Stimulated activated CD8-positive, alpha-beta memory T cell treated with anti-CD3 and anti-CD28 coated beads, Interleukin-4, amount 100 ng/mL, for 48 hours (primary cell): ENCODE data around the gene PLEKHA5.
A peak's percentile ranks its signal among the peaks of the same experiment; 100 is the strongest.
"Not testable (repeated sequence)": the region's sequence is repeated elsewhere in the genome, so short reads cannot be mapped to it uniquely, and the experiment has no call there.

Experiments
- DNase-seq: peaks from one replicate; pipeline ENCODE4 v3.0.0-alpha.2; 2020

Gene PLEKHA5

GRCh38 chr12:19129486-19130223 is at the start of gene PLEKHA5:
PLEKHA5 (plus strand) TSS chr12:19129733; CDS start chr12:19129800, 67 bp downstream.
- peak; percentile 59 for DNase-seq

- no peak for DNase-seq
Observed at GRCh38 chr12:19080918-19081317, 48.6 kb upstream of the PLEKHA5 start.

- no peak for DNase-seq
Observed at GRCh38 chr12:19082365-19082911, 47.1 kb upstream of the PLEKHA5 start.

GRCh38 chr12:19084547-19084946 is 45.0 kb upstream of the PLEKHA5 start:
- DNase-seq: no peak

- DNase-seq: no peak
Observed at GRCh38 chr12:19085090-19085489, 44.4 kb upstream of the PLEKHA5 start.

GRCh38 chr12:19088606-19089005 is 40.9 kb upstream of the PLEKHA5 start:
- DNase-seq: no peak

- not testable (repeated sequence) for DNase-seq
Observed at GRCh38 chr12:19092482-19092881, 37.1 kb upstream of the PLEKHA5 start.

- DNase-seq: no peak
Observed at GRCh38 chr12:19093218-19093617, 36.3 kb upstream of the PLEKHA5 start.

GRCh38 chr12:19095331-19095730 is 34.2 kb upstream of the PLEKHA5 start:
- no peak for DNase-seq

- DNase-seq: no peak
Observed at GRCh38 chr12:19095756-19096480, 33.6 kb upstream of the PLEKHA5 start.

- no peak for DNase-seq
Observed at GRCh38 chr12:19105463-19105862, 24.1 kb upstream of the PLEKHA5 start.

GRCh38 chr12:19107750-19108149 is 21.8 kb upstream of the PLEKHA5 start:
- no peak for DNase-seq

- no peak for DNase-seq
Observed at GRCh38 chr12:19110221-19110940, 19.2 kb upstream of the PLEKHA5 start.

GRCh38 chr12:19113464-19113863 is 16.1 kb upstream of the PLEKHA5 start:
- no peak for DNase-seq

GRCh38 chr12:19115285-19115684 is 14.2 kb upstream of the PLEKHA5 start:
- DNase-seq: no peak

- no peak for DNase-seq
Observed at GRCh38 chr12:19119440-19119839, 10.1 kb upstream of the PLEKHA5 start.

- DNase-seq: no peak
Observed at GRCh38 chr12:19120795-19121194, 8.7 kb upstream of the PLEKHA5 start.

- no peak for DNase-seq
Observed at GRCh38 chr12:19121449-19122018, 8.0 kb upstream of the PLEKHA5 start.

GRCh38 chr12:19125325-19125724 is 4.2 kb upstream of the PLEKHA5 start:
- no peak for DNase-seq

- DNase-seq: no peak
Observed at GRCh38 chr12:19127270-19127669, 2.3 kb upstream of the PLEKHA5 start.

- no peak for DNase-seq
Observed at GRCh38 chr12:19128485-19128884, 1.0 kb upstream of the PLEKHA5 start.

GRCh38 chr12:19129122-19129485 is 429 bp upstream of the PLEKHA5 start:
- no peak for DNase-seq
